Activated CD8-positive, alpha-beta memory T cell treated with anti-CD3 and anti-CD28 coated beads, Interleukin-2, amount 50 U/mL, for 4 hours (primary cell): Measurements from ENCODE around the gene SRSF7.
A peak's percentile ranks its signal among the peaks of the same experiment; 100 is the strongest.
"Not testable (repeated sequence)": the region's sequence is repeated elsewhere in the genome, so short reads cannot be mapped to it uniquely, and the experiment has no call there.

Source experiments
- DNase-seq: peaks from one replicate; pipeline ENCODE4 v3.0.0-alpha.2; 2020

Gene SRSF7

GRCh38 chr2:38750891-38751595 lies at the start of gene SRSF7:
SRSF7 (minus strand) TSS chr2:38751361; CDS start chr2:38751256, 105 bp downstream.
- DNase-seq = peak; percentile 98

GRCh38 chr2:38797953-38798352 lies 46.8 kb upstream of the SRSF7 start:
- DNase-seq = no peak

DNA sequence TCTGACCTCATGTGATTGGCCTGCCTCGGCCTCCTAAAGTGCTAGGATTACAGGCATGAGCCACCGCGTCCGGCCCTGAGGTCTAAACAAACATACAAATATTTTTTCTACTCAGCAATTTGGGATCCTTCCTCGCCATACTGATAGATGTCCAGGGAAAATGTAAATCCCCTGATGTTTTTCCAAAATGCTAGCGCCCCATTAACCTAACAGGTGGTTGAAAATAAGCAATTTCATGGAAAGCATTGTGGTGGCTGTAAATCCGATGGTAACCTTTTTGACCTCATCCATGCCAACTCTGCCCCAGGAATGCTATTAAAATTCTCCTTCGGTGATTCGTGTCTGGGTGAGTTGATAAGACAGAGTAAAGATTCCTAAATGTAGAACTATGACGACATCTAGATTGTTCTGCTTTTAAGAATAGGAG lies 46.1 kb upstream of the SRSF7 start:
- no peak for DNase-seq

DNA sequence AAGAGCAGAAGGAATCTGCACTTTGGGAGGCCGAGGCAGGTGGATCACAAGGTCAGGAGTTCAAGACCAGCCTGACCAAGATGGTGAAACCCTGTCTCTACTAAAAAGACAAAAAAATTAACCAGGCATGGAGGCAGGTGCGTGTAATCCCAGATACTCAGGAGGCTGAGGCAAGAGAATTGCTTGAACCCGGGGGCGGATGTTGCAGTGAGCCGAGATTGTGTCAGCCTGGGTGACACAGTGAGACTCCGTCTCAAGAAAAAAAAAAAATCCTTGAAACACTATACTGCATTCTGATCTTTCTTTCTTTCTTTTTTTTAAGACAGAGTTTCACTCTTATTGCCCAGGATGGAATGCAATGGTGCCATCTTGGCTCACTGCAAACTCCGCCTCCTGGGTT lies 43.9 kb upstream of the SRSF7 start:
- DNase-seq = not testable (repeated sequence)

- no peak for DNase-seq
Measured at GRCh38 chr2:38794235-38794946, 43.2 kb upstream of the SRSF7 start.

DNA sequence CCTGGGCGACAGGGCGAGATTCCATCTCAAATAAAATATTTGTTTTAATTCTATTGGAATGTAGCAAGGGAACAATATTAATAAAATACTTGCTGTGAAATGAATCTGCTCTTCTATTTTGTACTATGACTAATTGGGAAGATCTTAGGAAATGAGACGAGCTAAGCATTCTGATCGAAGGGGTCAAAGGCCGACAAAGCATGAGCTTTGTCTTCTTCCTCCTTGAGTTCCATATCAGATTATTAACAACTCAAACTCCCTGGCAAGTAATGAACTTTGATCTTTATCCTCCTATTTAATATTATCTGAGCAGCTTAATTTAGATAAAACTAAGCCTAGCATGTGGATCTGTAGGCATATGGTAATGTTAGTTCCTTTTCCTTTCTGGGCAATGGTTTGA lies 42.4 kb upstream of the SRSF7 start:
- no peak for DNase-seq

- no peak for DNase-seq
Measured at GRCh38 chr2:38792751-38793150, 41.6 kb upstream of the SRSF7 start.

- not testable (repeated sequence) for DNase-seq
Measured at GRCh38 chr2:38792321-38792720, 41.2 kb upstream of the SRSF7 start.

- no peak for DNase-seq
Measured at GRCh38 chr2:38791744-38792143, 40.6 kb upstream of the SRSF7 start.

GRCh38 chr2:38789691-38790090 lies 38.5 kb upstream of the SRSF7 start:
- no peak for DNase-seq

DNA sequence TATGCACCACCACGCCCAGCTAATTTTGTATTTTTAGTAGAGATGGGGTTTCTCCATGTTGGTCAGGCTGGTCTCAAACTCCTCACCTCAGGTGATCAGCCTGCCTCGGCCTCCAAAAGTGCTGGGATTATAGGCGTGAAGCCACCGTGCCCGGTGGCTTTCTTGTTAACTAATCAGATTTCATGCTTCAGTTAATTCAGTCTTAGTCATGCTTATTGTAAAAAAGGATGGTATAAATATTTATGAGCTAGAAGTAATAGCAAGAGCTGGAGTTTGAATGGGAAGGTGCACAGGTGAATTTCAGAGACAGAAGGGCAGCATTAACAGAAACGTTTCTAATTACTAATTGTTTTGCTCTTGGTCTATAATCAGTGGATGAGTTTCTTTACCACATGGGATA lies 37.1 kb upstream of the SRSF7 start:
- DNase-seq = no peak

DNA sequence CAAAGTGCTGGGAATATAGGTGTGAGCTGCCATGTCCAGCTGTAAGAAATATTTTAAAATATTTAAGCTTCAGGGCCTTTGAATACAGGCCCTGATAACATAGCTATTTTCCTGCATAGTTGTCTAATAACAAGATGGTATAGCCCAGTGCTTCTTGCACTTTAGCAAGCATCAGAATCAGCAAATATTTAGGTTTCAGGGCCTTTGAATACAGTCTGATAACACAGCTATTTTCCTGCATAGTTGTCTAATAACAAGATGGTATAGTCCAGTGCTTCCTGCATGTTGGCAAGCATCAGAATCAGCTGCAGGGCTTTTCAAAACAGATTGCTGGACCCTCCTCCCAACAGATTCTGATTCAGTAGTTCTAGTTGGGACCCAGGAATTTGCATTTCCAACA lies 32.4 kb upstream of the SRSF7 start:
- DNase-seq = no peak

GRCh38 chr2:38778687-38779082 lies 27.5 kb upstream of the SRSF7 start:
- DNase-seq = no peak

DNA sequence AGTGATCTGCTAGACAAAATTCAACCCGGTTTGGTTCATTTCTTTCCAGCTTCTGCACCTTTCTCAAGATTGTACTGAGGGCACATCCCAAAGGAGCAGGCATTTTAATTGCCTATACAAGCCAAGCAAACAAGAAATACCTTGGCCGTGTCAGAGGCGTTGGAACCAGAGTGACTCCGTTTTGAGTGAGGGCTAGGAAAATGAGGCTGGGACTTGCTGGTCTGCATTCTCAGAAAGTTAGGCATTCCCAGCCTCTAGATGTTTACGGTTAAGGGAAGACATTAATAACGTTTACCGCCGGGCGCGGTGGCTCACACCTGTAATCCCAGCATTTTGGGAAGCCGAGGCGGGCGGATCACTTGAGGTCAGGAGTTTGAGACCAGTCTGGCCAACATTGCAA lies 25.4 kb upstream of the SRSF7 start:
- DNase-seq = no peak

DNA sequence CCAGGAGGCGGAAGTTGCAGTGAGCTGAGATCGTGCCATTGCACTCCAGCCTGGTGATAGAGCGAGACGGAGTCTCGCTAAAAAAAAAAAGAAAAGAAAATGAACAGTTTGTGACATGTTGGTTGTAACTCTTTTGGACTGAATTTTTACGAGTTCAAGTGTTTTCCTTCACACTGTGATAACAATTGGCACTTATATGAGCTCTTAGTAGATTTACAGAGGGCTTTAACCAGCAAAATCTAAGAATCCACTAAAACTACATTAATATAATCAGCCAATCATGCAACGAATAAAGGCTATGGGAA lies 24.7 kb upstream of the SRSF7 start:
- DNase-seq = no peak

- DNase-seq = no peak
Measured at GRCh38 chr2:38775097-38775920, 24.1 kb upstream of the SRSF7 start.

- DNase-seq = no peak
Measured at GRCh38 chr2:38771632-38772031, 20.5 kb upstream of the SRSF7 start.

DNA sequence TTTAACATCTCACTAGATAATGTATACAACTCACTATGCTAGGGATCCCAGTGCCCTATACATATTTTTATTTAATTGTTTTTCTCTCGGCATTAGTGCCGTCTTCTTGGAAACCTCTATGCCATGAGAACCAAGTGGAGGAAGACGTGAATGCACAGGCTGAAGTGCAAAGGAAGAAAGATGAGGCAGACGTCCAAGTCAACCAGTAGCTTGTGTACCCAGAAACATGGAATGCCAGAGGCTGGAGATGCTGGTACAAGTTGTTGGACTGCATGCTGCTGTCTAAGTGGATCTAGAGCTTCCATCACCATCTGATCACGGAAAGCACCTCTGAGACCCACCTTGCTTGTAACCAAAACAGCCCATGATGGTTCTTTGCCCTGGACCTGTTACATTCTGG lies 14.4 kb upstream of the SRSF7 start:
- DNase-seq = no peak

DNA sequence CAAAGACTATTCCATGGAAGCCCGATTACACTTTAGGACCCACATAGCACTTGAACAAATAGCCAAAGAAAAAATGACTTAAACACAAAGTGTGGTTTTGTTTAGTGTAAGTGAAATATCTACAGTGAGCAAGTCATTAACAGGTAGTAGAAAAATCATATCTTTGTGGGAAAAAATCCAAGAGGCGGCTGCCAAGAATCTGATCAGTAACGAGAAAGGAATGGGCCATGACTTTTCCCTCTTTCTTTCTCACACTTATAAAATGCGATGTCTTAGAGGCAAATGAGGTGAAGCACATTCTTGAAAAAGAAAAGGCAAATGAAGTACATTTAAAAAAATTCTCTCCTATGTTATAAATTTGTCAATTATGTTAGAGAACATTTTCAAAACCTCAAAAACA lies 14.0 kb upstream of the SRSF7 start:
- DNase-seq = no peak

DNA sequence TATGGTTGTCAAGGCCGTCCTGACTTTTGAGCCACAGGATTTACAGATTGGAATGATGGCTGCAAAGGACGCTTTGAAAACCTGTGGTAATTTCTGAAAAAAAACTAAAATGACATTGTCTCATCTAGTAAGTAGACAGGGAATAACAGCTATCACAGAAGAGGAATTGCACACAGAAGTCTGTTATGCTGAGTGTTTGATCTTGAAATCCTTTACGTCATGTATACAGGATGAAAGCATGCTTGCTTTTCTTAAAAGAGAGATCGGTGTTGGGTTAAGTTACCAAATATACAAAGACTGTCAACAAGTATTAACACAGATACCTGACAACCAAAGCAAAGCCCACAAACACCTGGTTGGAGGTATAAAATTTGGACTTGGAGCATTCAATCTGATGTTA lies 12.6 kb upstream of the SRSF7 start:
- DNase-seq = no peak

- no peak for DNase-seq
Measured at GRCh38 chr2:38763228-38763627, 12.1 kb upstream of the SRSF7 start.

GRCh38 chr2:38755891-38756290 lies 4.7 kb upstream of the SRSF7 start:
- DNase-seq = not testable (repeated sequence)

DNA sequence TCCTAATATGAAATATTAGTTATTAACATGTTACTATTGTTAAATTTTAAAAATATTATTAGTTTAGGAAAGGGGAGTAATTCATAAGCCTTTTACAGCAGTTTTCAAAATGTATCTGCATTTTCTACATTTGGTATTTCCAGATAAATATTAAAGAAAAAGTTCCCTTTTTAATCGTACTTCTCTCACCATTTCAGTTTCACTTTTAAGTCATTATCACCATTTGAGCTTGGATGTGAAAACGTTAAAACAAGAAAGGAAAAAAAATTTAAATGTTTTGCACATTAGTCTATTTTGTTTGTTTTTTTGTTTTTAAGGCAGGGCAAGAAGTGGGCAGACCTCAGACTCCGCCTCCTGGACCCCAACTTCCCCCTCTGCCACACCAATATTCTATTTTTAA lies 3.3 kb upstream of the SRSF7 start:
- DNase-seq = no peak

DNA sequence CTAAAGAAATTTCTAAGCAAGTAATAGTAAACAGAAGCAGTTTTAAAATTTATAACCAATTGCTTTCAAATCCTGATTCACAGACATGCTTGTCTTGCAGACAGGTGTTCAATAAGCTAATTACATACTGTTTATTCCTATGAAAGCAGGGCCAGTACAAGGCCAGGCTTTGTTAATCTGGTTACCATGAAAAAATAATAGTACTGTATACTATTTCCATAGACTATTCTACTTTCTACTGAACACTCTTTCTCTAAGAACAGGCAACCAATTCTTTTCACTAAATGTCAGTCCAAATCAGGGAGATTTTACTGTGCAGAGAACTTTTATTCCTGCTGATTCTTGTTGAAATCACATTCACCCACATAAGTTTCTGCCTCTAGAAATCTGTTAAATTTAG lies 2.9 kb upstream of the SRSF7 start:
- DNase-seq = no peak
